Testis (tissue), 3 donors: ENCODE measurements around the gene GRM5. TPM values are rescaled to one million over a fixed set of nuclear protein-coding genes. Genes with fewer than 3 reads are reported as not detected.
"Not testable (repeated sequence)": the region's sequence is repeated elsewhere in the genome, so short reads cannot be mapped to it uniquely, and the experiment has no call there.

Source experiments
- DNase-seq: peaks from one replicate; pipeline ENCODE4 v3.0.0-alpha.2; 2019
- H3K27ac ChIP-seq, 2 donors: fragments of 200-600 bp; sonication (generic); one replicate each; pipeline ENCODE4 v1.5.1; 2019
- H3K27me3 ChIP-seq: fragments of 200-600 bp; sonication (generic); one replicate; pipeline ENCODE4 v1.5.1; 2019
- H3K36me3 ChIP-seq: fragments of 200-600 bp; sonication (generic); one replicate; pipeline ENCODE4 v1.5.1; 2017; ENCODE audit warnings: low read depth; ENCODE audit errors: missing control alignments
- H3K4me1 ChIP-seq: fragments of 200-600 bp; sonication (generic); one replicate; pipeline ENCODE4 v1.5.1; 2019
- H3K4me3 ChIP-seq, 2 donors: fragments of 200-600 bp; sonication (generic); one replicate each; pipeline ENCODE4 v1.5.1; 2017 to 2019
- H3K9me3 ChIP-seq: fragments of 200-600 bp; sonication (generic); one replicate; pipeline ENCODE4 v1.5.1; 2017
- CTCF ChIP-seq, 3 experiments: fragments of 450-650 bp in 2 of 3; fragments of 200-600 bp in 1 of 3; sonication (generic) in 1 of 3; IDR thresholded peaks; one replicate each; pipeline ENCODE4 v1.5.1; 2016 to 2019; ENCODE audit warnings: antibody characterized with exemption in 3 of 3, mild to moderate bottlenecking in 2 of 3, moderate library complexity in 1 of 3
- POLR2A ChIP-seq: fragments of 450-650 bp; IDR thresholded peaks from one replicate; pipeline ENCODE4 v1.6.1; 2017; ENCODE audit warnings: antibody characterized with exemption, mild to moderate bottlenecking, moderate library complexity
- WGBS, 2 donors: methylation state at CpG; one replicate each; pipeline ENCODE4 v1.1.5; 2018; 5-methylcytosine and 5-hydroxymethylcytosine counted together
- intact Hi-C: fragments of 100-400 bp; cut with DNase I; formaldehyde crosslinking; loops from one replicate; pipeline ENCODE4 v1.15.1; 2023; ENCODE audit warnings: low total_unique reads
- polyA plus RNA-seq: library from polyadenylated mRNA; stranded (reverse); fragments of 350-450 nt; fragmentation: Illumina TruSeq; extraction: RNeasy Lipid Tissue Mini Kit (QIAGEN cat#74804); gene quantifications from one replicate; pipeline ENCODE4 v1.2.3, GENCODE V29; 2014; ENCODE audit warnings: low read depth, low replicate concordance; ENCODE audit not compliant: insufficient read depth
- total RNA-seq, 2 donors: library from RNA; depleted of rRNA; stranded (reverse); fragments of >200 nt; gene quantifications; one replicate each; pipeline ENCODE4 v1.2.3, GENCODE V29; 2016

GRM5 gene
- total and polyA plus RNA-seq, 3 donors from 2014 or later = 2.3 to 4.9 (median 2.8) TPM

GRCh38 chr11:88478136-88478815 is 587.5 kb downstream of the GRM5 start:
- no peaks in the 10 kb centered on the region for H3K4me1 ChIP-seq
- no peak overlapping the region for H3K27ac ChIP-seq
- no peaks in the 10 kb centered on the region for H3K36me3 ChIP-seq
- H3K27me3 ChIP-seq = no peaks in the 10 kb centered on the region
- TF ChIP-seq CTCF (IDR thresholded peaks at IDR 0.05) = no peak
- no peak for TF ChIP-seq POLR2A
- DNase-seq = no peak
- H3K9me3 ChIP-seq = no peaks in the 10 kb centered on the region
- no peak overlapping the region for H3K4me3 ChIP-seq
- intact Hi-C loops = no loop called here
- 85 to 95% methylated on average over 4 of the region's 4 CpGs for WGBS, 2 donors

- intact Hi-C loops = no loop called here
- Histone ChIP-seq H3K9me3 (no peaks in the 10 kb centered on the region), H3K27ac (no peak overlapping the region), H3K36me3 (no peaks in the 10 kb centered on the region), H3K27me3 (no peaks in the 10 kb centered on the region), H3K4me3 (no peak overlapping the region), H3K4me1 (no peaks in the 10 kb centered on the region)
- WGBS, 2 donors = 54 to 71% methylated on average over 1 of the region's 1 CpG
- no peak for TF ChIP-seq POLR2A
- DNase-seq = no peak
Observed at GRCh38 chr11:88475991-88476418, 589.8 kb downstream of the GRM5 start.

GRCh38 chr11:88474655-88475054 is 591.1 kb downstream of the GRM5 start:
- TF ChIP-seq CTCF (IDR thresholded peaks at IDR 0.05) (no peak), POLR2A (no peak)
- no peaks in the 10 kb centered on the region for H3K9me3 ChIP-seq
- H3K27ac ChIP-seq = no peak overlapping the region
- no peak for DNase-seq
- H3K4me3 ChIP-seq = no peak overlapping the region
- H3K4me1 ChIP-seq = no peaks in the 10 kb centered on the region
- H3K27me3 ChIP-seq = no peaks in the 10 kb centered on the region
- intact Hi-C loops = no loop called here
- H3K36me3 ChIP-seq = no peaks in the 10 kb centered on the region
- 46 to 70% methylated on average over 2 of the region's 2 CpGs for WGBS, 2 donors

- Histone ChIP-seq H3K27ac (no peak overlapping the region), H3K4me1 (no peaks in the 10 kb centered on the region), H3K27me3 (no peaks in the 10 kb centered on the region), H3K4me3 (no peak overlapping the region), H3K9me3 (no peaks in the 10 kb centered on the region), H3K36me3 (no peaks in the 10 kb centered on the region)
- TF ChIP-seq POLR2A (no peak), CTCF (IDR thresholded peaks at IDR 0.05) (no peak)
- WGBS, 2 donors = 78 to 81% methylated on average over 6 of the region's 6 CpGs
- intact Hi-C loops = no loop called here
- no peak for DNase-seq
Observed at GRCh38 chr11:88469561-88470225, 596.1 kb downstream of the GRM5 start.

- 85 to 88% methylated on average over 4 of the region's 4 CpGs for WGBS, 2 donors
Observed at GRCh38 chr11:88464528-88464927, 601.3 kb downstream of the GRM5 start.

GRCh38 chr11:88463301-88463700 is 602.5 kb downstream of the GRM5 start:
- H3K27me3 ChIP-seq, H3K9me3 ChIP-seq, H3K4me3 ChIP-seq, H3K4me1 ChIP-seq, DNase-seq, intact Hi-C loops, H3K36me3 ChIP-seq, H3K27ac ChIP-seq: not testable (repeated sequence)
- WGBS, 2 donors = 86% methylated on average over 6 of the region's 6 CpGs; no CpG with 5 or more reads in 1 of the 2 donors

More at GRCh38 chr11:88464528-88464927, 601.3 kb downstream of the GRM5 start:
- H3K27ac ChIP-seq = no peak overlapping the region
- TF ChIP-seq POLR2A = no peak
- no peak for TF ChIP-seq CTCF (IDR thresholded peaks at IDR 0.05)
- H3K27me3 ChIP-seq = no peaks in the 10 kb centered on the region
- H3K4me3 ChIP-seq = no peak overlapping the region
- H3K4me1 ChIP-seq = no peaks in the 10 kb centered on the region
- intact Hi-C loops = no loop called here
- DNase-seq = no peak
- no peaks in the 10 kb centered on the region for H3K36me3 ChIP-seq
- H3K9me3 ChIP-seq = no peaks in the 10 kb centered on the region

GRCh38 chr11:88458047-88458446 is 607.7 kb downstream of the GRM5 start:
- WGBS, 2 donors = 94 to 98% methylated on average over 4 of the region's 4 CpGs
- H3K36me3 ChIP-seq, H3K9me3 ChIP-seq, intact Hi-C loops, DNase-seq, H3K4me1 ChIP-seq, H3K27ac ChIP-seq, H3K4me3 ChIP-seq, H3K27me3 ChIP-seq: not testable (repeated sequence)
